Measurements from ENCODE around the gene INTS4.
"Not testable (repeated sequence)": the region's sequence is repeated elsewhere in the genome, so short reads cannot be mapped to it uniquely, and the experiment has no call there.

INTS4 gene

DNA sequence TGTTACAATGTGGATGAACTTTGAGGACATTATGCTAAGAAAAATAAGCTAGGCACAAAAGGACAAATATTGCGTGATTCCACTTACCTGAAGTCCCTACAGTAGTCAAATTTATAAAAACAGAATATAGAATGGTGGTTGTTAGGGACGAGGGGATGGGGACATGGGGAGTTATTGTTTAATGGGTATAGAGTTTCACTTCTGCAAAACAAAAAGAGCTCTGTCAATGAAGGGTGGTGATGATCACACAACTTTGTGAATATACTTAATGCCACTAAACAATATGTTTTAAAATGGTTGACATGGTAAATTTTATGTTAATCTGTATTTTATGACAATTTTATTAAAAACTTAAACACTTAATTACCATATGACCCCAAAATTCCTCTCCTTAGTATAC is 26.1 kb downstream of the INTS4 start:
- no peak overlapping the region for H3K4me3 ChIP-seq
- no peak overlapping the region for H3K27ac ChIP-seq

DNA sequence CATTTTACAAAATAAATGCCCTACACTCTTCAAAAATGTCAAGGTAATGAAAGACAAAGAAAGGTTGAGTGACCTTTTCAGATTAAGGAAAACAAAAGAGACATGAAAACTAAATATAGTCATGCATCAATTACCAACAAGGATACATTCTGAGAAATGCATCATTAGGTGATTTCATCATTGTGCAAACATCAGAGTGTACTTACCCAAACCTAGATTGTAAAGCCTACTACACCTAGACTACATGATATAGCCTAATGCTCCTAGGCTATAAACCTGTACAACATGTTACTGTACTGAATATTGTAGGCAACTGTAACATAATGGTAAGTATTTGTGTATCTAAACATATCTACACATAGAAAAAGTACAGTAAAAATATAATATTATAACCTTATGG is 26.7 kb downstream of the INTS4 start:
- TF ChIP-seq, protein P1, sequence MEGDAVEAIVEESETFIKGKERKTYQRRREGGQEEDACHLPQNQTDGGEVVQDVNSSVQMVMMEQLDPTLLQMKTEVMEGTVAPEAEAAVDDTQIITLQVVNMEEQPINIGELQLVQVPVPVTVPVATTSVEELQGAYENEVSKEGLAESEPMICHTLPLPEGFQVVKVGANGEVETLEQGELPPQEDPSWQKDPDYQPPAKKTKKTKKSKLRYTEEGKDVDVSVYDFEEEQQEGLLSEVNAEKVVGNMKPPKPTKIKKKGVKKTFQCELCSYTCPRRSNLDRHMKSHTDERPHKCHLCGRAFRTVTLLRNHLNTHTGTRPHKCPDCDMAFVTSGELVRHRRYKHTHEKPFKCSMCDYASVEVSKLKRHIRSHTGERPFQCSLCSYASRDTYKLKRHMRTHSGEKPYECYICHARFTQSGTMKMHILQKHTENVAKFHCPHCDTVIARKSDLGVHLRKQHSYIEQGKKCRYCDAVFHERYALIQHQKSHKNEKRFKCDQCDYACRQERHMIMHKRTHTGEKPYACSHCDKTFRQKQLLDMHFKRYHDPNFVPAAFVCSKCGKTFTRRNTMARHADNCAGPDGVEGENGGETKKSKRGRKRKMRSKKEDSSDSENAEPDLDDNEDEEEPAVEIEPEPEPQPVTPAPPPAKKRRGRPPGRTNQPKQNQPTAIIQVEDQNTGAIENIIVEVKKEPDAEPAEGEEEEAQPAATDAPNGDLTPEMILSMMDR (IDR thresholded peaks at IDR 0.05): no peak
- no peak overlapping the region for H3K4me3 ChIP-seq
- DNase-seq (ENCODE audit: low spot score): no peak
- H3K27ac ChIP-seq: no peak overlapping the region

More for the DNA sequence above, 26.1 kb downstream of the INTS4 start:
- DNase-seq (ENCODE audit: low spot score): no peak
- TF ChIP-seq, protein P1 (IDR thresholded peaks at IDR 0.05): no peak

DNA sequence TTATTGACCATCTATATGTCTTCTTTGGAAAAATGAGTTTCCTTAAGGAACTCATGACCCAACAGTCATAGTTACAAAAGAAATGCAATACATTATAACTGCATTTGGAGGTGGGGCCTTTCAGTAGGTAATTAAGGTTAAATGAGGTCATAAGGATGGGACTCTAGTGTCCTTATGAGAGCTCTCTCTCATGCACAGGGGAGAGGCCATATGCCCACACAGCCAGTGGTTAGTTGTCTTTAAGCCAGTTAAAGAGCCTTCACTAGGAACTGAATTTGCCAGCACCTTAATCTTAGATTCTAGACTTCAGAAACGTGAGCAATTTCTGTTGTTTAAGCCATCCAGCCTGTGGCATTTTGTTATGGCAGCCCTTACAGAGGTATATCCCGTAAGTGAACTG is 27.3 kb downstream of the INTS4 start:
- H3K27ac ChIP-seq: no peak overlapping the region
- DNase-seq (ENCODE audit: low spot score): no peak
- H3K4me3 ChIP-seq: no peak overlapping the region
- TF ChIP-seq, protein P1 (IDR thresholded peaks at IDR 0.05): no peak

DNA sequence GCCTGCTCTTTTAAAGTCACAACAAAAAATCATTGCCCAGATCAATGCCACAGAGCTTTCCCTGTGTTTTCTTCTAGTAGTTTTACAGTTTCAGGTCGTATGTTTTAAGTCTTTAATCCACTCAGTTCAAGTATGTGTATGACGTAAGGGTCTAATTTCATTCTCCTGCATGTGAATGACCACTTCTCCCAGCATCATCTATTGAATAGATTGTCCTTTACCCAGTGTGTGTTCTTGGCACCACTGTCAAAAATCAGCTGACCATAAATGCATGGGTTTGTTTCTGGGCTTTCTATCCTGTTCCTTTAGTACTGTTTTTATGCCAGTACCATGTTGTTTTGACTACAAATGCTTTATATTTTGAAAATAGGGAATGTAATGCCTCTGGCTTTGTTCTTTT is 28.1 kb downstream of the INTS4 start:
- no peak for DNase-seq (ENCODE audit: low spot score)
- TF ChIP-seq, protein P1 (IDR thresholded peaks at IDR 0.05): no peak
- Histone ChIP-seq H3K4me3 (no peak overlapping the region), H3K27ac (no peak overlapping the region)

DNA sequence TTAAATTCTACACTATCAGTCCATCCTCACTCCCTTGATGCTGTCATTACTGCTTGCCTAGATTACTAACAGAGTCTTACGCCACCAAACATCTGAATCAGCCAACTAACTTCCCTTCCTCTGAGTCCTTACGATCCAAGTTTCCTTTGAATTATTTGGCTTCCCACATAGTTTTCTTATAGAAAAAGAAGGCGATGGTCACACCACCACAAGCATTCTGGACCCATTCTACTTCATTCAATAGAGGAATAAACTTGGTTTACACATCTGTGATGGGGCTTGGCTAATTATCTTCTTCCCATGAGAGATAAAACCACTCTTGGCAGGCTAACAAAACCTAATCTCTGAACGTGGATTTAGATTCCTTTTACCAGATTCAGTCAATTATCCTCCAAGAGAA is 35.0 kb downstream of the INTS4 start:
- H3K27ac ChIP-seq: no peak overlapping the region
- TF ChIP-seq, protein P1 (IDR thresholded peaks at IDR 0.05): no peak
- DNase-seq (ENCODE audit: low spot score): no peak
- no peak overlapping the region for H3K4me3 ChIP-seq

DNA sequence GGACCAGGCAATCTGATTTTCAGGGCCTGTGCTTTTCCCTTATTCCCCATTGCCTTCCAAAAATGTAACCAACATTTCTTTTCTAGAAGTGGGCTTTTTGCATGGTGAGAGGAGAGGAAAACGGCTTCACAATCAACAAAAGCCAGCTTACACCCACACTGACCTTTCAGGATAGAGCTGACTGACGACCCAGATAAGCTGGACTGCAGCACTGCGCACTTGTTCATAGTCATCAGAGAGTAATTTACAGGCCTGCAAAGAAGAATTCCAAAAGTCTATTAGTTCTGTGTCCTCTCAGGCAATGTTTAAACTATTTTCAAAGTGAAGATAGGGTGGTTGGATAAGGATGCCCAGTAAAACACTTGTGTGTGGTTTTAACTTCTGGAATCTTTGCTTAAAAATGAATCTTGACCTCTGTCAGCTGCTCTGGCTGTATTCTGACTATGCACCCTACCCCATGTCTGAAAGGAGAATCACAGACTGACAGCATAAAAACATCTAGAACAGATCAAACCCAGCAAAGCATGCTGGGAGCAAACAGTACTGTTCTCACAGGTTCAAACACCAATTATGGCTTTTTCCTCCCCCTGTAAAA is 35.8 kb downstream of the INTS4 start:
- not testable (repeated sequence) for DNase-seq (ENCODE audit: low spot score); H3K27ac ChIP-seq; H3K4me3 ChIP-seq

DNA sequence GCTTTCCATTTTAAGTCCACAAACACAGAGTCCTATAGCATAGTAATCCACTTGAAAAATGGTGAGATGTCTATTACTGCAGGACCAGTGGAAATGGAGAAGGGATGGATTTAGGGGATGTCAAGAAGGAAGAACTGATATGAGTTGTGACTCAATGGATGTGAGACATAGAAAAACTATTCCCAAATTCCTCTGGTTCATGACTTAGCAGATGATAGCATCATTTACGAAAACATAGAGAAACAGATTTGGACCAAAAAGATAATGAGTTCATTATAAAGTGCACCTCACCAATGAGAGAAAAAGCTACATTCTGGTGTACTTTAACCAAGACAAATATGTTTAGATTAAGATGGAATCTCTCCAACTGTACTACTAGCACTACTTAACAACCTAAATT is 51.2 kb downstream of the INTS4 start:
- not testable (repeated sequence) for H3K27ac ChIP-seq; DNase-seq (ENCODE audit: low spot score); H3K4me3 ChIP-seq

DNA sequence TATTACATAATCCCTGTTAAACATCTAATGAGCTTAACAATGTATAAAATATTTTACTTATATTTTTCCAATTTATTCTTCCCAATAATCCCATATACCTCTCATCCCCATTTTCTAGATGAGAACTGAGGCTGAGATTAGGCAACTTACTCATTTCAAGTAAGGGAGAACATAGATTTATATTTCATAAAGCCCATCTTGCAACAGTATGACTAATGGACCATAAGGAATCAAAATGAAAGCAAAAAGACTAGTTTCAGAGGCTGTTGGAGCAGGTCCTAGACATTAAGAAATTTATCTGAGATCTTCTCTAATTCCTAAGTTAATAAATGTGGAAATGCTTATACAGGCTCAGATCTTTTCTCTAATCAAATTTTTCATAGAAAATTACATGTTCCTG is 52.0 kb downstream of the INTS4 start:
- H3K4me3 ChIP-seq; DNase-seq (ENCODE audit: low spot score): not testable (repeated sequence)

DNA sequence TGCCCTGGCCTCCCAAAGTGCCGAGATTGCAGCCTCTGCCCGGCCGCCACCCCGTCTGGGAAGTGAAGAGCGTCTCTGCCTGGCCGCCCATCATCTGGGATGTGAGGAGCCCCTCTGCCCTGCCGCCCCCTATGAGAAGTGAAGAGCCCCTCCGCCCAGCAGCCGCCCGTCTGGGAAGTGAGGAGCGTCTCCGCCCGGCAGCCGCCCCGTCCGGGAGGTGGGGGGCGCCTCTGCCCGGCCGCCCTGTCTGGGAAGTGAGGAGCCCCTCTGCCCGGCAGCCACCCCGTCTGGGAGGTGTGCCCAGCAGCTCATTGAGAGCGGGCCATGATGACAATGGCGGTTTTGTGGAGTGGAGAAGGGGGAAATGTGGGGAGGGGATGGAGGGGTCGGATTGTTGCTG is 60.9 kb downstream of the INTS4 start:
- not testable (repeated sequence) for H3K4me3 ChIP-seq; H3K27ac ChIP-seq; DNase-seq (ENCODE audit: low spot score)

More for the DNA sequence above, 52.0 kb downstream of the INTS4 start:
- not testable (repeated sequence) for H3K27ac ChIP-seq

DNA sequence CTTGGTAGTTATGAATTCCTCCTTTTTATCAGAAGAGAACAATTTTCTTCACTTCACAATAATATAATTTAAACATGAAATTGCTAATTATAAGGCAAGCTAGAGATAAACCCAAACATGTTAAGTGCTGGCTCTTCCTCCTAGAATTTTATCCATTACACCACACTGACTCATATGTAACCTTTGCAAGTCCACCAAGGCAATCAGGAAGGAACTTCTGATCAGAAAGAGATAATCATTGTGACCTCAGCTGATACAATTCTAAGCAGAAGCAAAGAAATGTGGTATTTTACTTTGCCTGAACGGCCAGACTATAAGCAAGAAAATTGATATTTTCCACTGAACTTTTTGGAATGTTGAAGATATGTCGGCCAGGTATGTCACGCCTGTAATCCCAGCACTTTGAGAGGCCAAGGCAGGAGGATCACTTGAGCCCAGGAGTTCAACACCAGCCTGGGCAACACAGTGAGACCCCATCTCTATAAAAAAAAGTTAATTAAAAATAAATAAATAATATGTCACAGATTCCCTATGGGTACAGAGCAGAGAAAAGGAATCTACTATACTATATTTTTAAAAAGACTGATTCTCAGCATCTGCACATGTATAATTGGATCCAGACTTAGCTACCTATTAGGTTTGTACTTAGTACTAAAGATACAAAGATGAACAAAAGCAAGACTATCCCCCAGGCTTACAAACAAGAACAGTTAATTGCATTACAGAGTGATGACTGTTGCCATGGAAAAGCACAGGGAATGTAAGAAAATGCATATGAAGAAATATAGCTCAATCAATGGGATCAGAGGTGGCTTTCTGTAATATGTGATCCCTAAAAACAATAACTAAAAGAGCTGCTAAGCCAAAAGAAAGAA is 63.9 kb downstream of the INTS4 start:
- not testable (repeated sequence) for DNase-seq (ENCODE audit: low spot score); H3K4me3 ChIP-seq; H3K27ac ChIP-seq

DNA sequence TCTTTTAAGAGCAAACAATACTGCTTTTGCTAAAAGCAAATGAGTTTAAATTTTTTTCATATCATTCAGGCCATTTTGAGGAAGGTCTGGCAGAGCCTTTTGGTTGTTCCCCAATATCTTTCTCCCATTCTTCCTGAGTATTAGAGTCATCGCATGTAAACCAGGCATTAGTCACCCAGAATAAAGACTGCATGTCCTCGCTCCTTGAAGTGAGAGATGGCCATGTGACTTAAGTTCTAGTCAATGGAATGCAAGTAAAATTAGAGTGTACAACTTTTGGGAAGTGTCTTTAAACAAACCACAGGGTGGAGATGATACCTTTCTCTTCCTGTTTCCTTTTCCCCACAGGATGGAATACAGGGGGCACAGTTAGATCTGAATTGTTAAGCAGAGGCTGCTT is 76.8 kb downstream of the INTS4 start:
- DNase-seq (ENCODE audit: low spot score); H3K27ac ChIP-seq; H3K4me3 ChIP-seq: not testable (repeated sequence)

DNA sequence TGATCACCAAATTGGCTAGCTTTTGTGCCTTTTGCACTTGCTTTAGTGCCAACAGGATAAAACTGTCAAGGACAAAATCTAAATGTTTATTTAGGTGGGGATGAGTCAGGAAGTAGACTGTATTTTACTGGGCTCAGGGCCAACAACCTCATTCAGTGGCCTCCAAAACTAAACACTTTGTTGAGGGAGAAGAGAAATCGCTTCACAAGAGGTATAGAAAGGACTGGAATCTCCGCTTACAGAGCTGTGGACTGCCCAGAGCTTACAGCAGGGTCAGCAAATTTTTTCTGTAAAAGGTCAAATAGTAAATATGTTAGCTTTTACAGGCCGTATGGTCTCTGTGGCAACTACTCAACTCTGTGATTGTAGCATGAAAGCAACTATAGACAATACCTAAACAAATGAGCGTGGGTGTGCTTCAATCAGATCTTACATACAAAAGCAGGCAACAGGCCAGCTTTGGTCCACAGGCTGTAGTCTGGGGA is 80.1 kb downstream of the INTS4 start:
- H3K4me3 ChIP-seq; DNase-seq (ENCODE audit: low spot score): not testable (repeated sequence)
- peak overlapping the region in 1 of 2 donors; percentile 1 for H3K27ac ChIP-seq
